Neural crest cell (in vitro differentiated cells): ENCODE measurements around the gene ABI3. TPM values are rescaled to one million over a fixed set of nuclear protein-coding genes. Genes with fewer than 3 reads are reported as not detected.

Experiments
- DNase-seq: peaks from one replicate; pipeline ENCODE4 v3.0.0; 2021; ENCODE audit warnings: low read depth, mixed read lengths, low spot score
- H3K27ac Mint-ChIP-seq: one replicate; pipeline ENCODE4 v1.8.0; 2021; ENCODE audit warnings: mild to moderate bottlenecking, mixed read lengths; ENCODE audit not compliant: unreplicated experiment
- H3K27me3 Mint-ChIP-seq: 2 replicates; pipeline ENCODE4 v1.8.0; 2021; ENCODE audit warnings: low read depth, mild to moderate bottlenecking, mixed read lengths
- H3K36me3 Mint-ChIP-seq: 2 replicates; pipeline ENCODE4 v1.8.0; 2021; ENCODE audit warnings: low read depth, mild to moderate bottlenecking, mixed read lengths
- H3K4me1 Mint-ChIP-seq: 2 replicates; pipeline ENCODE4 v1.8.0; 2021; ENCODE audit warnings: mixed read lengths
- H3K4me3 Mint-ChIP-seq: one replicate; pipeline ENCODE4 v1.8.0; 2021; ENCODE audit warnings: mild to moderate bottlenecking, mixed read lengths
- H3K9me3 Mint-ChIP-seq: 2 replicates; pipeline ENCODE4 v1.8.0; 2021; ENCODE audit warnings: mixed read lengths
- CTCF ChIP-seq: fragments of 200-600 bp; sonication (generic); conservative IDR thresholded peaks from 2 replicates; pipeline ENCODE4 v1.5.0; 2021; ENCODE audit warnings: antibody characterized with exemption, mild to moderate bottlenecking
- total RNA-seq: library from RNA; stranded (reverse); gene quantifications from 2 replicates; pipeline ENCODE4 v1.2.1, GENCODE V29; 2021

ABI3 gene
- total RNA-seq, 1 donor from 2014 or later: 1.0 TPM

GRCh38 chr17:49234509-49235080 lies 24.1 kb downstream of the ABI3 start:
- Mint-ChIP-seq H3K4me3 (no peak overlapping the region), H3K9me3 (no peaks in the 10 kb centered on the region), H3K36me3 (no peaks in the 10 kb centered on the region), H3K27ac (no peak overlapping the region), H3K27me3 (peaks cover 53% of the 10 kb centered on the region), H3K4me1 (peaks cover 6% of the 10 kb centered on the region)
- DNase-seq: no peak
- TF ChIP-seq CTCF: no peak

GRCh38 chr17:49235896-49236295 lies 25.4 kb downstream of the ABI3 start:
- H3K9me3 Mint-ChIP-seq: no peaks in the 10 kb centered on the region
- H3K4me3 Mint-ChIP-seq: no peak overlapping the region
- DNase-seq: no peak
- no peak overlapping the region for H3K27ac Mint-ChIP-seq
- peaks cover 42% of the 10 kb centered on the region for H3K27me3 Mint-ChIP-seq
- no peak for TF ChIP-seq CTCF
- peaks cover 4% of the 10 kb centered on the region for H3K4me1 Mint-ChIP-seq
- no peaks in the 10 kb centered on the region for H3K36me3 Mint-ChIP-seq

GRCh38 chr17:49239963-49240362 lies 29.5 kb downstream of the ABI3 start:
- Mint-ChIP-seq H3K36me3 (no peaks in the 10 kb centered on the region), H3K4me3 (no peak overlapping the region), H3K27ac (no peak overlapping the region), H3K9me3 (no peaks in the 10 kb centered on the region), H3K4me1 (no peaks in the 10 kb centered on the region), H3K27me3 (peaks cover 14% of the 10 kb centered on the region)
- TF ChIP-seq CTCF: no peak
- no peak for DNase-seq

GRCh38 chr17:49240619-49241018 lies 30.1 kb downstream of the ABI3 start:
- Mint-ChIP-seq H3K27me3 (peaks cover 11% of the 10 kb centered on the region), H3K4me1 (no peaks in the 10 kb centered on the region), H3K9me3 (no peaks in the 10 kb centered on the region), H3K4me3 (no peak overlapping the region), H3K36me3 (no peaks in the 10 kb centered on the region), H3K27ac (no peak overlapping the region)
- no peak for DNase-seq
- no peak for TF ChIP-seq CTCF

GRCh38 chr17:49241040-49241439 lies 30.5 kb downstream of the ABI3 start:
- Mint-ChIP-seq H3K4me1 (no peaks in the 10 kb centered on the region), H3K9me3 (no peaks in the 10 kb centered on the region), H3K27me3 (peaks cover 7% of the 10 kb centered on the region), H3K4me3 (no peak overlapping the region), H3K36me3 (no peaks in the 10 kb centered on the region), H3K27ac (no peak overlapping the region)
- no peak for DNase-seq
- no peak for TF ChIP-seq CTCF
